HepG2 (cell line): ENCODE results near the gene ADAMTS14. TPM values are rescaled to one million over a fixed set of nuclear protein-coding genes. Genes with fewer than 3 reads are reported as not detected.

Experiments used
- ATAC-seq: fragments of 200-7000 bp; cut with Tn5 transposase; 3 replicates; pipeline ENCODE4 v1.9.1; 2020; ENCODE audit warnings: mild to moderate bottlenecking, moderate library complexity
- BruUV-seq: library from RNA; stranded (reverse); fragments of 400-500 nt; replicated peaks from 2 replicates; lab custom pipeline; 2021; lab: Mats Ljungman, UMichigan
- CTCF ChIA-PET: fragments of 300-600 bp; formaldehyde crosslinking; extraction: SDS; loops from one replicate; lab custom pipeline; 2021; ENCODE audit warnings: low total read pairs, inconsistent platforms, low intra/inter-chr PET ratio; lab: Yijun Ruan, JAX
- POLR2A ChIA-PET: fragments of 350-600 bp; sonication (Branson Sonifier 250); formaldehyde crosslinking; loops from one replicate; lab custom pipeline; 2020; ENCODE audit warnings: antibody characterized with exemption, inconsistent platforms; lab: Yijun Ruan, JAX
- DNase-seq: peaks from one replicate; pipeline ENCODE4 v3.0.0-alpha.2; 2015; ENCODE audit warnings: low spot score
- FAIRE-seq: peaks from 3 replicates; lab custom pipeline; 2011; peaks lifted over from hg19 to GRCh38; lab: Jason Lieb, UNC
- H2AFZ ChIP-seq: one replicate; pipeline ENCODE4 v1.6.1; 2011; ENCODE audit warnings: low read length, inconsistent platforms
- H3K27ac ChIP-seq: fragments of 300-600 bp; 3 replicates; pipeline ENCODE4 v1.8.0; 2011; ENCODE audit warnings: mixed run types, mild to moderate bottlenecking, mixed read lengths, low read length, inconsistent platforms; ENCODE audit not compliant: insufficient read depth; ENCODE audit errors: extremely low read length
- H3K27me3 ChIP-seq, 2 experiments: fragments of 200-600 bp in 1 of 2; 2 replicates in 1 of 2; 3 replicates in 1 of 2; pipeline versions ENCODE4 v1.6.0 to v1.8.0; 2011; ENCODE audit warnings: low read length in 2 of 2, mild to moderate bottlenecking in 2 of 2, moderate library complexity in 2 of 2, inconsistent platforms in 1 of 2; ENCODE audit not compliant: insufficient read depth in 2 of 2, control insufficient read depth in 1 of 2
- H3K36me3 ChIP-seq, 2 experiments: fragments of 200-600 bp in 1 of 2; replicated peaks in 1 of 2; 2 replicates in 1 of 2; 3 replicates in 1 of 2; pipeline versions ENCODE4 v1.5.1 to v1.8.0; 2011; ENCODE audit warnings: low read length in 2 of 2, inconsistent platforms in 1 of 2; ENCODE audit not compliant: insufficient read depth in 2 of 2, control insufficient read depth in 1 of 2
- H3K4me1 ChIP-seq: 2 replicates; pipeline ENCODE4 v1.5.1; 2012; ENCODE audit warnings: low read length, inconsistent platforms; ENCODE audit not compliant: insufficient read depth
- H3K4me2 ChIP-seq: 2 replicates; pipeline ENCODE4 v1.6.0; 2011; ENCODE audit warnings: low read depth, low read length, inconsistent platforms
- H3K4me3 ChIP-seq, 3 experiments: fragments of 200-600 bp in 1 of 3; sonication (generic), shearing (Covaris generic) in 1 of 3; replicated peaks in 1 of 3; 2 replicates each; pipeline ENCODE4 v1.5.1; 2011 to 2016; ENCODE audit warnings: low read length in 3 of 3, inconsistent platforms in 2 of 3, low read depth in 2 of 3, mild to moderate bottlenecking in 2 of 3, control low read depth in 1 of 3, mixed read lengths in 1 of 3; ENCODE audit not compliant: insufficient read depth in 1 of 3
- H3K79me2 ChIP-seq: one replicate; pipeline ENCODE4 v1.6.1; 2011; ENCODE audit warnings: low read length, inconsistent platforms; ENCODE audit not compliant: insufficient read depth
- H3K9ac ChIP-seq: 2 replicates; pipeline ENCODE4 v1.6.0; 2011; ENCODE audit warnings: mild to moderate bottlenecking, low read depth, low read length, inconsistent platforms; ENCODE audit not compliant: insufficient read depth
- H3K9me3 ChIP-seq: 2 replicates; pipeline ENCODE4 v1.5.1; 2012; ENCODE audit warnings: mild to moderate bottlenecking, low read length
- H4K20me1 ChIP-seq: 2 replicates; pipeline ENCODE4 v1.6.0; 2011; ENCODE audit warnings: inconsistent platforms, mild to moderate bottlenecking, low read length, moderate library complexity; ENCODE audit not compliant: insufficient read depth
- FOXA1 ChIP-seq, 2 experiments: fragments of 450-650 bp in 1 of 2; sonication (generic) in 1 of 2; formaldehyde crosslinking in 1 of 2; IDR thresholded peaks; 2 replicates each; pipeline versions ENCODE4 v1.4.0 to v1.6.1; 2016 to 2020; ENCODE audit warnings: missing genetic modification reagents in 1 of 2
- ZNF781 ChIP-seq: sonication (generic); formaldehyde crosslinking; IDR thresholded peaks from 2 replicates; pipeline ENCODE4 v1.5.1; 2020; ENCODE audit warnings: borderline replicate concordance, mild to moderate bottlenecking, missing genetic modification reagents; ENCODE audit errors: not compliant biosample characterization
- ZSCAN20 ChIP-seq: sonication (generic); formaldehyde crosslinking; IDR thresholded peaks from 2 replicates; pipeline ENCODE4 v1.4.0; 2020; ENCODE audit warnings: missing genetic modification reagents, mild to moderate bottlenecking, borderline replicate concordance
- WGBS: methylation state at CpG from one replicate; pipeline ENCODE4 v1.1.6; 2017; ENCODE audit warnings: low lambda C conversion rate; 5-methylcytosine and 5-hydroxymethylcytosine counted together
- in situ Hi-C: cut with HindIII; loops from 2 replicates; pipeline ENCODE4 v1.10.0; 2017; ENCODE audit warnings: low pct_unique_long_range_greater_than_20kb; ENCODE audit not compliant: extremely low pct_ligation_motif_present
- intact Hi-C: fragments of 100-400 bp; cut with micrococcal nuclease; formaldehyde crosslinking; loops from one replicate; pipeline ENCODE4 v1.10.0; 2022; ENCODE audit not compliant: unreplicated experiment
- polyA plus RNA-seq, 8 experiments: library from polyadenylated mRNA; depleted of rRNA in 3 of 8; stranded (reverse) in 7 of 8; unstranded in 1 of 8; fragments of >200 nt; fragmentation: Illumina TruSeq in 4 of 8; extraction: Trizol in 4 of 8; gene quantifications; 2 replicates each; pipeline versions ENCODE4 v1.2.1 to v1.2.3, GENCODE V29; 2011 to 2016; ENCODE audit warnings: low read depth in 4 of 8, missing spikeins in 1 of 8, mixed read lengths in 1 of 8; ENCODE audit not compliant: insufficient read depth in 1 of 8
- total RNA-seq, 5 experiments: library from RNA; depleted of rRNA; stranded (reverse); fragments of >200 nt; fragmentation: Illumina TruSeq; extraction: Trizol; gene quantifications; 2 replicates each; pipeline ENCODE4 v1.2.3, GENCODE V29; 2016; ENCODE audit warnings: low read depth in 1 of 5
- TF ChIP-seq, protein P1 (sequence below): sonication (generic); formaldehyde crosslinking; IDR thresholded peaks from 2 replicates; pipeline ENCODE4 v1.4.0; 2020; ENCODE audit warnings: low read depth, missing genetic modification reagents

ADAMTS14 gene
- total and polyA plus RNA-seq, 2 of the 13 experiments (the other 11 are each of a cell fraction or from before 2014, with no cell fraction given), result 0.04 to 0.07 TPM

DNA sequence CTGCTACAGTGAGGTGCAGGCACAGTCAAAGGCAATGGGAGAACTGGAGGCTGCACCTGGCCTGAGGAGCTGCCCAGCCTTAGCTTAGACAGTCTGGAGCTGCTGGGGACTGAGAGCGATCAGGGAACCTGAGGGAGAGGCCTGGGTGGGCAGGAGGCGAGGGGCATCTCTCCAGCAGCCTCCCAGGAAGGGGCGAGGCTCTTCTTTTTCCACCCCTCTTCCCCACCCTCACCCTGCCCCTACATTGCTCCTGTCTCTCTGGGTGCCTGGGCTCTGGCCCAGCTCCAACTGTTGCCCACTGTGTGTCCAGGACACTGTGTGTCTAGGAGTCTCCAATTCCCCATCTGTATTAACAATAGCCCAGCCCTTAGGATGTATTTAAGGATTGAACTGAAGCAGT lies 76.0 kb downstream of the ADAMTS14 start:
- Histone ChIP-seq H3K4me1 (peaks cover 3% of the 10 kb centered on the region), H3K27ac (no peak overlapping the region), H3K9me3 (no peaks in the 10 kb centered on the region), H3K4me2 (no peak overlapping the region), H3K4me3 (no peak overlapping the region), H2AFZ (no peak overlapping the region), H3K9ac (no peak overlapping the region), H4K20me1 (no peaks in the 10 kb centered on the region), H3K79me2 (no peaks in the 10 kb centered on the region), H3K36me3 (no peaks in the 10 kb centered on the region), H3K27me3 (peaks cover 1 to 4% of the 10 kb centered on the region in 2 experiments; a peak in 2 of 5 replicates)
- ChIA-PET CTCF (interaction anchor here (0.5 kb wide), 1 partner anchor 1199 kb away, joined by 4 read pairs; no protein-coding TSS in a partner anchor), POLR2A (no interaction called here)
- in situ Hi-C loops (no loop called here), intact Hi-C loops (no loop called here)
- FAIRE-seq, result no peak
- DNase-seq, result no peak
- no peak for ATAC-seq
- no peak for TF ChIP-seq ZSCAN20 (CRISPR knock-in tag)
- TF ChIP-seq FOXA1 (IDR thresholded peaks at IDR 0.05), result no peak
- TF ChIP-seq FOXA1 (CRISPR knock-in tag; IDR thresholded peaks at IDR 0.05), result no peak
- TF ChIP-seq ZNF781, result no peak
- TF ChIP-seq, protein P1, sequence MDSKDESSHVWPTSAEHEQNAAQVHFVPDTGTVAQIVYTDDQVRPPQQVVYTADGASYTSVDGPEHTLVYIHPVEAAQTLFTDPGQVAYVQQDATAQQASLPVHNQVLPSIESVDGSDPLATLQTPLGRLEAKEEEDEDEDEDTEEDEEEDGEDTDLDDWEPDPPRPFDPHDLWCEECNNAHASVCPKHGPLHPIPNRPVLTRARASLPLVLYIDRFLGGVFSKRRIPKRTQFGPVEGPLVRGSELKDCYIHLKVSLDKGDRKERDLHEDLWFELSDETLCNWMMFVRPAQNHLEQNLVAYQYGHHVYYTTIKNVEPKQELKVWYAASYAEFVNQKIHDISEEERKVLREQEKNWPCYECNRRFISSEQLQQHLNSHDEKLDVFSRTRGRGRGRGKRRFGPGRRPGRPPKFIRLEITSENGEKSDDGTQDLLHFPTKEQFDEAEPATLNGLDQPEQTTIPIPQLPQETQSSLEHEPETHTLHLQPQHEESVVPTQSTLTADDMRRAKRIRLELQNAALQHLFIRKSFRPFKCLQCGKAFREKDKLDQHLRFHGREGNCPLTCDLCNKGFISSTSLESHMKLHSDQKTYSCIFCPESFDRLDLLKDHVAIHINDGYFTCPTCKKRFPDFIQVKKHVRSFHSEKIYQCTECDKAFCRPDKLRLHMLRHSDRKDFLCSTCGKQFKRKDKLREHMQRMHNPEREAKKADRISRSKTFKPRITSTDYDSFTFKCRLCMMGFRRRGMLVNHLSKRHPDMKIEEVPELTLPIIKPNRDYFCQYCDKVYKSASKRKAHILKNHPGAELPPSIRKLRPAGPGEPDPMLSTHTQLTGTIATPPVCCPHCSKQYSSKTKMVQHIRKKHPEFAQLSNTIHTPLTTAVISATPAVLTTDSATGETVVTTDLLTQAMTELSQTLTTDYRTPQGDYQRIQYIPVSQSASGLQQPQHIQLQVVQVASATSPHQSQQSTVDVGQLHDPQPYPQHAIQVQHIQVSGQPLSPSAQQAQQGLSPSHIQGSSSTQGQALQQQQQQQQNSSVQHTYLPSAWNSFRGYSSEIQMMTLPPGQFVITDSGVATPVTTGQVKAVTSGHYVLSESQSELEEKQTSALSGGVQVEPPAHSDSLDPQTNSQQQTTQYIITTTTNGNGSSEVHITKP (CRISPR knock-in tag), result no peak
- BruUV-seq, result no TSS peak
- WGBS, result 17% methylated on average over 3 of the region's 3 CpGs
